ENCODE results near the gene TMEM107. TPM values are rescaled to one million over a fixed set of nuclear protein-coding genes. Genes with fewer than 3 reads are reported as not detected.

The TMEM107 gene
- total RNA-seq, 1 donor, result 23.7 TPM

DNA sequence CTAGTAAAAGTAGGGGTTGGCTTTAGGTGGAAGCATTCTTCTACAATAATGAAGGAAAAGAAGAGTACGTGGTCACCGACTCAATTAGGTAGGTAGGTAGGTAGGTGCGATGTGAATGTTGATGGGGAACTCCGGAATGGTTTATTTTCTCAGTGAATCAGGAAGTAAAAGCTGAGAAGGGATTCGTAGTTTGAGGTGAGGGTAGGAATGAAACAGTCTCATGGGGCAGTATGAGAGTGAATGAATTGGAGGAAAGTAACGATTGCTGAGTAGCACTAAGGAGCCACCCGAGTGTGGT lies 37.9 kb downstream of the TMEM107 start:
- DNase-seq (ENCODE audit: low read depth), result no peak
- H3K4me3 ChIP-seq (ENCODE audit: low read depth, low read length), result peak overlapping the region; percentile 47
- TF ChIP-seq, protein P1, sequence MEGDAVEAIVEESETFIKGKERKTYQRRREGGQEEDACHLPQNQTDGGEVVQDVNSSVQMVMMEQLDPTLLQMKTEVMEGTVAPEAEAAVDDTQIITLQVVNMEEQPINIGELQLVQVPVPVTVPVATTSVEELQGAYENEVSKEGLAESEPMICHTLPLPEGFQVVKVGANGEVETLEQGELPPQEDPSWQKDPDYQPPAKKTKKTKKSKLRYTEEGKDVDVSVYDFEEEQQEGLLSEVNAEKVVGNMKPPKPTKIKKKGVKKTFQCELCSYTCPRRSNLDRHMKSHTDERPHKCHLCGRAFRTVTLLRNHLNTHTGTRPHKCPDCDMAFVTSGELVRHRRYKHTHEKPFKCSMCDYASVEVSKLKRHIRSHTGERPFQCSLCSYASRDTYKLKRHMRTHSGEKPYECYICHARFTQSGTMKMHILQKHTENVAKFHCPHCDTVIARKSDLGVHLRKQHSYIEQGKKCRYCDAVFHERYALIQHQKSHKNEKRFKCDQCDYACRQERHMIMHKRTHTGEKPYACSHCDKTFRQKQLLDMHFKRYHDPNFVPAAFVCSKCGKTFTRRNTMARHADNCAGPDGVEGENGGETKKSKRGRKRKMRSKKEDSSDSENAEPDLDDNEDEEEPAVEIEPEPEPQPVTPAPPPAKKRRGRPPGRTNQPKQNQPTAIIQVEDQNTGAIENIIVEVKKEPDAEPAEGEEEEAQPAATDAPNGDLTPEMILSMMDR (IDR thresholded peaks at IDR 0.05; ENCODE audit: insufficient read depth, low read depth, low read length), result no peak

DNA sequence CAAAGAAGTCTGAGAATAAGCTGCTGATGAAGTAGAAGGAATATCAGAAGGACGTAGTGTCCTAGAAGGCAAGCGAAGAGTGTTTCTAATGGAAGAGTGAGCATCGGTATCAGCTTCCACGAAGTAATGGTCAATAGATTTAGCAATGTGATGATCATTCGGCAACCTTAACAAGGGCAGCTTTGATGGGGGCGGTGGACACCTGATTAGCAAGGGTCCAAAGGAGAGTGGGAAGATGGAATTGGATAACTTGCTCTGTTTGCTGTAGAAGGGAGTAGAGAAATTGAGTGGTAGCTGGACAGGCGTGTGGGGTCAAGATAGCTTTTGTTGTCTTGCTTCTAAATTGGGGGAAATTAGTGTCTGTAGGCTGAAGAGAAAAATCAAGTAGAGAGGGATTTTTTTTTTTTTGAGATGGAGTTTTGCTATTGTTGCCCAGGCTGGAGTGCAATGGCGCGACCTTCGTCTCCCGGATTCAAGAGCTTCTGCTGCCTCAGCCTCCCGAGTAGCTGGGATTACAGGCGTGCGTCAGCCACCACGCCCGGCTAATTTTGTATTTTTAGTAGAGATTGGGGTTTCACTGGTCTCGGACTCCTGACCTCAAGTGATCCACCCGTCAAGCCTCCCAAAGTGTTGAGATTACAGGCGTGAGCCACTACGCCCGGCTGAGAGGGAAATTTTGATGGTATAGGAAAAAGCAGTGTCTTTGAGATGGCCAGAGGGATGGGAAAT lies 38.4 kb downstream of the TMEM107 start:
- no peak for DNase-seq (ENCODE audit: low read depth)
- peak overlapping the region; percentile 47 for H3K4me3 ChIP-seq (ENCODE audit: low read depth, low read length)
- TF ChIP-seq, protein P1 (IDR thresholded peaks at IDR 0.05; ENCODE audit: insufficient read depth, low read depth, low read length), result no peak

DNA sequence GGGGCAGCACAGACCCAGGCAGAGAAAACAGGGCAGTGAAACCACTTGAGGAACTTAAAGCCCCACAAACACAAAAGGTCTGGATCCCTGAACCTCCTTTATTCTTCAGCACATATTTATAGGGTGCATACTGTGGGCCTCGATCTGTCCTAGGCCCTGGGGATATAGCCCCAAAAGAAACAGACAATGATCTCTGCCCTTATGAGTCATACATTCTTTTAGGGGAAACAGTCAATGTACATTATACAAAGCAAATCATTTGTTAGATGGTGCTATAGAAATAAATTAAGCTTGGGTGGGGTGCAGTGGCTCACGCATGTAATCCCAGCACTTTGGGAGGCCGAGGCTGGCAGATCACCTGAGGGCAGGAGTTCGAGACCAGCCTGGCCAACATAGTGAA lies 42.2 kb downstream of the TMEM107 start:
- TF ChIP-seq, protein P1 (IDR thresholded peaks at IDR 0.05; ENCODE audit: insufficient read depth, low read depth, low read length), result no peak
- no peak overlapping the region for H3K4me3 ChIP-seq (ENCODE audit: low read depth, low read length)
- no peak for DNase-seq (ENCODE audit: low read depth)

DNA sequence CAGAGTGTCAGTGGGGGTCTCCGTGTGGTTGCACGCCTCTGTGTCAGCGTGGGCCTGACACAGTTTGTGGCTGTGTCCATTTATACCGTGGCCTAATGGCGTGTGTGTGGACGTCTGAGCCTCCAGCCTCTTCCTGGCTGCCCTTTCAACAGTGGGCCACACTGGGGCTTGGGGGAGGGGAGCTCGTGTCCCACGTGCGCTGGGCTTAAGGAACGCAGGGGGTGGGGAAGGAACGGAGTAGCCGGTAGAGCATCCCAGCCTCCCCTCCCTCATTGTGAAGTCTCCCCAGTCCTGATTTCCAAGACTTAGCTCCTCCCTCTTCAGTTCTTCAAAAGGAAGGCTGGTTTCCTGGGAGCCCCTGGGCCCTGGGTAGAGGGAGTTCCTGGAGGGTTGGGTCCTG lies 42.8 kb downstream of the TMEM107 start:
- TF ChIP-seq, protein P1 (IDR thresholded peaks at IDR 0.05; ENCODE audit: insufficient read depth, low read depth, low read length), result no peak
- no peak for DNase-seq (ENCODE audit: low read depth)

DNA sequence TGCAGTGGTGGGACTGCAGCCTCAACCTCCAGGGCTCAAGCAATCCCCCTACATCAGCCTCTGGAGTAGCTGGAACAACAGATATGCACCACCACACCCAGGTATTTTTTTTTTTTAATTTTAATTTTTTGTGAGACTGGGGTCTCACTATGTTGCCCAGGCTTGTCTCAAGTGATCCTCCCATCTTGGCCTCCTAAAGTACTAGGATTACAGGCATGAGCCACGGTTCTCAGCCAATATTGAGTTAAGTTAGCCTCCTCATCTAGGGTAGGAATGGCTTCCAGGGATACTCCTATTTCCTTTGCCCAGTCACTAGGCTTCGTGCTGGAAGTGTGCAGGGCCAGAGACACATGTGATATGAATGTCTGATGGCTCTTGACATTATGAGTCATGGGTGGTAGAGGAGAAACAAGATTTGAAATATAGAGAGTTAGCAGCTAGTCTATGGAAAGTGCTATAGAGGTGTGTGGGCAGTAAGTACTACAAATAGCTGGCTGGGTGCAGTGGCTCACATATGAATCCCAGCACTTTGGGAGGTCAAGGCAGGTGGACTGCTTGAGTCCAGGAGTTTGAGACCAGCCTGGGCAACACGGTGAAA lies 44.2 kb downstream of the TMEM107 start:
- DNase-seq (ENCODE audit: low read depth), result no peak
- no peak overlapping the region for H3K4me3 ChIP-seq (ENCODE audit: low read depth, low read length)
- TF ChIP-seq, protein P1 (IDR thresholded peaks at IDR 0.05; ENCODE audit: insufficient read depth, low read depth, low read length), result no peak

More for the DNA sequence above, 42.8 kb downstream of the TMEM107 start:
- no peak overlapping the region for H3K4me3 ChIP-seq (ENCODE audit: low read depth, low read length)

DNA sequence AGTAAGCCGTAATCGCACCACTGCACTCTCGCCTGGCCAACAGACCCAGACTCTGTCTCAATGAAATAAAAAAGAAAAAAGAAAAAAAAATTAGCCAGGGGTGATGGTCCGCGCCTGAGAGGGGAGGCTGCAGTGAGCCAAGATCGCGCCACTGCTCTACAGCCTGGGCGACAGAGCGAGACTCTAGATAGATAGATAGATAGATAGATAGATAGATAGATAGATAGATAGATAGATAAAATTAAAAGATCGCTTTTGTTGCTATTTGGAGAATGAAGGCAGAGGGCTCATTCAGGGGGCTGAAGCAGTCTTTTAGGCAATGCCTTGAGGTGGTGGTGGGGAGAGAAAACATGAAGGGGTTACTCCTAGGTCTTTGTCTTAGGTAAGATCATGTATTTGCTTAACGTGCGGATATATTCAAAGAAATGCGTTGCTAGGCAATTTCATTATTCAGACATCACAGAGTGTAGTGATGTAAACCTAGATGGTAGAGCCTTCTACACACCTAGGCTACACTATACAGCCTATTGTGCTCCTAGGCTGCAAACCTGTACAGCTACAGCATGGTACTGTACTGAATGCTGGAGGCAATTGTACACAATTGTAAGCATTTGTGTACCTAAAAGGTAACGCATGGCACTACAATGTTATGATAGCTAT lies 47.9 kb downstream of the TMEM107 start:
- H3K4me3 ChIP-seq (ENCODE audit: low read depth, low read length), result no peak overlapping the region
- DNase-seq (ENCODE audit: low read depth), result no peak
- TF ChIP-seq, protein P1 (IDR thresholded peaks at IDR 0.05; ENCODE audit: insufficient read depth, low read depth, low read length), result no peak
